Panc1 (cell line): Measurements from ENCODE around the gene KDM2A.
A peak's percentile ranks its signal among the peaks of the same experiment; 100 is the strongest.

Source experiments
- CTCF ChIP-seq: fragments of 450-650 bp; IDR thresholded peaks from 2 replicates; pipeline ENCODE4 v1.5.1; 2017; ENCODE audit warnings: mild to moderate bottlenecking
- POLR2AphosphoS5 ChIP-seq: IDR thresholded peaks from 2 replicates; pipeline ENCODE4 v1.6.1; 2012; ENCODE audit warnings: mild to moderate bottlenecking, low read depth, low read length, moderate library complexity
- REST ChIP-seq, 2 experiments: IDR thresholded peaks; 2 replicates each; pipeline ENCODE4 v1.6.1; 2011 to 2012; ENCODE audit warnings: low read depth in 2 of 2, control low read depth in 1 of 2, low read length in 1 of 2, mild to moderate bottlenecking in 1 of 2, moderate library complexity in 1 of 2; ENCODE audit not compliant: insufficient read depth in 1 of 2
- TCF7L2 ChIP-seq: IDR thresholded peaks from 2 replicates; pipeline ENCODE4 v1.6.1; 2011; ENCODE audit warnings: mild to moderate bottlenecking, low read depth, low read length, inconsistent platforms

- TF ChIP-seq CTCF: peak; percentile 94; the same call in 1 of the 2 replicates
- no peak for TF ChIP-seq POLR2AphosphoS5
- no peak for TF ChIP-seq TCF7L2
- TF ChIP-seq REST (IDR thresholded peaks at IDR 0.05; ENCODE audit: insufficient read depth in 1 of 2, low read depth in 2 of 2, low read length in 1 of 2): no peak
Observed at GRCh38 chr11:67265633-67266448, 146.8 kb downstream of the KDM2A start.
